ENCODE measurements around the gene PALD1.

PALD1 gene

DNA sequence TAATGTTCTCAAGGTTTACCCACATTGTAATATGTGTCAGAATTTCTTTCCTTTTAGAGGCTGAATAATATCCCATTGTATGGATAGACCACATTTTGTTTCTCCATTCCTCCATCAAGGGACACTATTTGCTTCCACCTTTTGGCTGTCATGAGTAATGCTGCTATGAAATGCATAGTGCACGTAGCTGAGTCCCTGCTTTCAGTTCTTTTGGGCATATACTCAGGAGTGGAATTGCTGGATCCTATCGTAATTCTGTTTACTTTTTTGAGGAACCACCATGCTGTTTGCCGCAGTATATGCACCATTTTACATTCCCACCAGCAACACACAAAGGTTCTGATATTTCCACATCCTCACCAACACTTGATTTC lies 64.0 kb downstream of the PALD1 start:
- WGBS (ENCODE audit: insufficient coverage, insufficient read length), result no CpG with 5 or more reads among the region's 3 CpGs

DNA sequence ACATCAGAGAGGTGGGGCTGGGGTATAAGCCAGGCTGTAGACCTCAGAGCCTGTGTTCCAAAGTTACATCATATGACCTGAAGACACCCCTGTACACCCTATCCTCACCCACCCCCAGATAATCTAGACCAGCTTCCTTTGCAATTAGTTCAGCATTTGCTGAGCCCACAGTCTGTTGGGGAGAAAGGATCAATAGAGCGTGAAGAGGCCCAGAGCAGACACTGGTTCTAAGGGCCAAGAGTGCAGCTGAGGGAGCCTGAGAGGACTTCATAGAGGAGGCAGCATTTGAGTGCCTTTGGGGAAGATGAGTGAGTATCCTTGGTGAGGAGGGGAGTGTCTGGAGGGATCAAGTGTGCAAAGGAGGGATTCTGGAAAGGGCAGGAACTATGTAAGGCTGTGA lies 65.3 kb downstream of the PALD1 start:
- H3K4me1 ChIP-seq (ENCODE audit: control insufficient read depth, insufficient read depth, low read length), result no peaks in the 10 kb centered on the region
- H3K4me3 ChIP-seq (ENCODE audit: low read length), result no peak overlapping the region
- H3K9me3 ChIP-seq (ENCODE audit: control insufficient read depth, insufficient read depth, low read length), result no peaks in the 10 kb centered on the region
- DNase-seq (ENCODE audit: low read depth, low spot score), result no peak
- no peaks in the 10 kb centered on the region for H3K27me3 ChIP-seq (ENCODE audit: control insufficient read depth, insufficient read depth, low read length)
- no CpG with 5 or more reads among the region's 1 CpG for WGBS (ENCODE audit: insufficient coverage, insufficient read length)
- H3K36me3 ChIP-seq (ENCODE audit: control insufficient read depth, insufficient read depth, low read length), result peaks cover 11% of the 10 kb centered on the region
- no peak overlapping the region for H3K27ac ChIP-seq (ENCODE audit: low read length)

More for the DNA sequence above, 64.0 kb downstream of the PALD1 start:
- no peak overlapping the region for H3K27ac ChIP-seq (ENCODE audit: low read length)
- no peaks in the 10 kb centered on the region for H3K27me3 ChIP-seq (ENCODE audit: control insufficient read depth, insufficient read depth, low read length)
- H3K36me3 ChIP-seq (ENCODE audit: control insufficient read depth, insufficient read depth, low read length), result peaks cover 11% of the 10 kb centered on the region
- no peak overlapping the region for H3K4me3 ChIP-seq (ENCODE audit: low read length)
- DNase-seq (ENCODE audit: low read depth, low spot score), result no peak
- H3K4me1 ChIP-seq (ENCODE audit: control insufficient read depth, insufficient read depth, low read length), result no peaks in the 10 kb centered on the region
- H3K9me3 ChIP-seq (ENCODE audit: control insufficient read depth, insufficient read depth, low read length), result no peaks in the 10 kb centered on the region

DNA sequence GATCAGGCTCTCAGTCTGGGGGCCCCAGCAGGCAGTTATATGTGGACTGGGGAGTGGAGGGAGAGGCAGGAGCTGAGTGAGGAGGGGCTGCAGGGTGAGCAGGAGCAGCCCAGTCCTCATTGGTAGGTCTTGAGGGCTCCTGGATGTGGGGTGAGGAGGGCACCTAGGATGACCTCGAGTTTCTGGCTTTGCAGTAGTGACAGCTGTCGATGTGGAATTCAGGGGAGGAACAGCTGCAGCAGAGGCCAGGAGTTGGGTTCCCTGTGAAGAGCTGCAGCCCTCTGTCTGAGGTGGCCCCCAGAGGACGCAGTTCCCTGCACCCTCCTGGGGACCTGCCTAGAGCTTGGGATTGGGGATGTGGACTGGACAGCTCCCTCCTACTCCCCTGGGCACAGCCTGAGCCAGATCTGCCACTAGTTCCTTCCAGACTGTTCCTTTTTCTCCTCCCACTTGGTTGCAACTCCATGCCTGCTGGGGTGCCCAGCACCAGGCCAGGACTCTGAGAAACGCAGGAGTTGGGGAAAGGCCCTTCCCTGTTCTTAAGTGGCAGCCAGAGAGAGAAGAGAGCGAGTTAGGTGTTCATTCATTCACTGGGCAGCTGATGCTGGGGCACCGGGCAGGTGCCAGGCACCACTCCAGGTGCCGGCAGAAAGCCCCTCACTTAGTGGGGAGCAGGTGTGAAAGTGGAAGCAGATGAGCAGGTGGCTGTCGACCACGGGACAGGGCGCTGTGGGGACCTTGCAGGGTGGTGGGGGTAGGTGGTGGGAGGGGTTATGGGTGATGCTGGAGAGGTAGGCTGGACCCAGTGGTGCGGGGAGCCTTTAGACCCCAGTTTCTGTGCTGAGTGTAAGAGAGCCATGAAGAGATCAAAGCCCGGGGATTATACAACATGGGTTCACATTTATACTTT lies 66.1 kb downstream of the PALD1 start:
- H3K27ac ChIP-seq (ENCODE audit: low read length), result no peak overlapping the region
- peaks cover 11% of the 10 kb centered on the region for H3K36me3 ChIP-seq (ENCODE audit: control insufficient read depth, insufficient read depth, low read length)
- no peak for DNase-seq (ENCODE audit: low read depth, low spot score)
- no peaks in the 10 kb centered on the region for H3K4me1 ChIP-seq (ENCODE audit: control insufficient read depth, insufficient read depth, low read length)
- no CpG with 5 or more reads among the region's 12 CpGs for WGBS (ENCODE audit: insufficient coverage, insufficient read length)
- no peak overlapping the region for H3K4me3 ChIP-seq (ENCODE audit: low read length)
- H3K9me3 ChIP-seq (ENCODE audit: control insufficient read depth, insufficient read depth, low read length), result no peaks in the 10 kb centered on the region
- H3K27me3 ChIP-seq (ENCODE audit: control insufficient read depth, insufficient read depth, low read length), result no peaks in the 10 kb centered on the region

DNA sequence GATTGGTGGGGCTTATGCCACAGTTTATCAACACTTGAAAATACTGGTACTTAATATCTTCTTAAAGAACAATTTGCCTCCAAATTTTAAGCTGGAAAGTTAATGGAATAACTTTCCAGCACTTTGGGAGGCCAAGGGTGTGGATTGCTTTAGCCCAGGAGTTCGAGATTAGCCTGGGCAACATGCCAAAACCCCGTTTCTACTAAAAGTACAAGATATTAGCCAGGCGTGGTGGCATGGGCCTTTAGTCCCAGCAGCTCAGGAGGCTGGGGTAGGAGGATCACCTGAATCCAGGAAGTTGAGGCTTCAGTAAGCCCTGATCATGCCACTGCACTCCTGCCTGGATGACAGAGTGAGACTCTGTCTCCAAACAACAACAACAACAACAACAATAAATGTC lies 68.0 kb downstream of the PALD1 start:
- H3K9me3 ChIP-seq (ENCODE audit: control insufficient read depth, insufficient read depth, low read length), result no peaks in the 10 kb centered on the region
- no peak overlapping the region for H3K4me3 ChIP-seq (ENCODE audit: low read length)
- H3K36me3 ChIP-seq (ENCODE audit: control insufficient read depth, insufficient read depth, low read length), result peaks cover 4% of the 10 kb centered on the region
- H3K27ac ChIP-seq (ENCODE audit: low read length), result no peak overlapping the region
- DNase-seq (ENCODE audit: low read depth, low spot score), result no peak
- no peaks in the 10 kb centered on the region for H3K4me1 ChIP-seq (ENCODE audit: control insufficient read depth, insufficient read depth, low read length)
- no CpG with 5 or more reads among the region's 3 CpGs for WGBS (ENCODE audit: insufficient coverage, insufficient read length)
- H3K27me3 ChIP-seq (ENCODE audit: control insufficient read depth, insufficient read depth, low read length), result no peaks in the 10 kb centered on the region

DNA sequence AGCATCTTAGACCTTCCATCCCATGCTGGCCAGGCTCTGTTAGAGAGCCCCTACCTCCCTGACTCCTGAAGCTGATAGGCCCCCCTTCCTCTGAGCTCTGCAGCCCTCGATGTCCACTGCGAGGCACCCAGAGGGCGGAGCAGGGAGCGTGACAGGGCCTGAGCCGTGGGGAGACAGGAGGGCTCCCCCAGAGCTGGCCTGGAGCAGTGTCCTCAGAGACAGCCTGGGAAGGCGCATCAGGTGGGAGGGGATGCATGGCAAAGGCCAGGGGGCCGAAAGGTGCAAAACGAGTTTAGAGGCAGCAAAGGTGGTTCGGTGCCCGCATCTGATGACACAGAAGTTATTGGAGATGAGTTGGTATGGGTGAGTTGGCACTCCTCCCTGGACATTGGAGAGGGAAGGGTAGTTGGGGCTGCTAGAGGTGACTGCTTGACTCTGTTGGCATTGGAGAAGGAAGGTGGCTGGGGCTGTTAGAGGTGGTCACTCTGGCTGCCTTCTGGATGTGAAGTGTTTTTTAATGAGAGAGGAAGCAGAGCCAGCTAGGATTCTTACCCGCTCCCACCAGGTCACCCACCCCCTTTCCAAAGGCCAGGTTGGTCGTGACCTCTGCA lies 70.9 kb downstream of the PALD1 start:
- no peak for DNase-seq (ENCODE audit: low read depth, low spot score)
- Histone ChIP-seq H3K9me3 (ENCODE audit: control insufficient read depth, insufficient read depth, low read length) (no peaks in the 10 kb centered on the region), H3K36me3 (ENCODE audit: control insufficient read depth, insufficient read depth, low read length) (no peaks in the 10 kb centered on the region; the same call in 1 of the 2 replicates), H3K27me3 (ENCODE audit: control insufficient read depth, insufficient read depth, low read length) (no peaks in the 10 kb centered on the region), H3K4me1 (ENCODE audit: control insufficient read depth, insufficient read depth, low read length) (no peaks in the 10 kb centered on the region), H3K27ac (ENCODE audit: low read length) (no peak overlapping the region), H3K4me3 (ENCODE audit: low read length) (no peak overlapping the region)
- no CpG with 5 or more reads among the region's 12 CpGs for WGBS (ENCODE audit: insufficient coverage, insufficient read length)

DNA sequence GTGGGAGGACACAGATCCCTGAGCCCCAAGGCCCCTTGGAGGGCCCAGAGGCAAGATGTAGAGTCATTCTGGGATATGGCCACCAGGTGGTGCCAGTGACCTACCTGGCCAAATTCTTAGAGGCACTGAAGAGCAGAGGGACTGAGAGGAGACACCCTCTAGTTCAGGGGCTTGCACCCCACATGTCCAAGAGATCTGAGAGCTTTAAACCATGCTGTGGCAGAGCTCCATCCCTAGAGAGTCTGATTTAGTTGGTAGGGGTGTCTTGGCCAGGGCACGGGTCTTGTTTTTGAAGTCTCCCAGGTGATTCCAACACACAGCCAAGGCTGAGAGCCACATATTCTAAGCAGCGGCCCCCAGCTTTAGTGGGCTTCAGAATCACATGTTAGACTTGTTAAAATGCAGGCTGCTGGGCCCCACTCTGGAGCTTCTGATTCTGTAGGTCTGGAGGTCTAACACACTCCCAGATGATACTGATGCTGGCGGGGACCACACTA lies 71.4 kb downstream of the PALD1 start:
- no peaks in the 10 kb centered on the region for H3K27me3 ChIP-seq (ENCODE audit: control insufficient read depth, insufficient read depth, low read length)
- no peak overlapping the region for H3K4me3 ChIP-seq (ENCODE audit: low read length)
- H3K36me3 ChIP-seq (ENCODE audit: control insufficient read depth, insufficient read depth, low read length), result no peaks in the 10 kb centered on the region; the same call in 1 of the 2 replicates
- no peak overlapping the region for H3K27ac ChIP-seq (ENCODE audit: low read length)
- H3K9me3 ChIP-seq (ENCODE audit: control insufficient read depth, insufficient read depth, low read length), result no peaks in the 10 kb centered on the region
- peak; percentile 57 for DNase-seq (ENCODE audit: low read depth, low spot score)
- no peaks in the 10 kb centered on the region for H3K4me1 ChIP-seq (ENCODE audit: control insufficient read depth, insufficient read depth, low read length)
- WGBS (ENCODE audit: insufficient coverage, insufficient read length), result no CpG with 5 or more reads among the region's 3 CpGs

DNA sequence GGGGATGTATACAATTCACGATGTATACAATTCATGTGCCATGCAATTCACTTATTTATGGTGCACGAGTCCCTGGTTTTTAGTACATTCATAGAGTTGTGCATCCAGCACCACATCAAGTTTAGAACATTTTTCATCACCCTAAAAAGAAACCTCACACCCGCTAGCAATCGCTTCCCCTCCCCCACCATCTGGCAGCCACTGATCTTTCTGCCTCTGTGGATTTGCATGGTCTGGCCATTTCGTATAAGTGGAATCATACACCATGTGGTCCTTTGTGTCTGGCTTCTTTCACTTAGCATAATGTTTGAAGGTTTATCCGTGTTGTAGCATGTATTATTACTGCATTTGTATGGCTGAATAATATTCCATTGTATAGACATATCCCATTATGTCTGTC lies 71.9 kb downstream of the PALD1 start:
- H3K4me1 ChIP-seq (ENCODE audit: control insufficient read depth, insufficient read depth, low read length), result no peaks in the 10 kb centered on the region
- H3K36me3 ChIP-seq (ENCODE audit: control insufficient read depth, insufficient read depth, low read length), result no peaks in the 10 kb centered on the region; the same call in 1 of the 2 replicates
- no peak overlapping the region for H3K4me3 ChIP-seq (ENCODE audit: low read length)
- WGBS (ENCODE audit: insufficient coverage, insufficient read length), result no CpG with 5 or more reads among the region's 6 CpGs
- no peak for DNase-seq (ENCODE audit: low read depth, low spot score)
- no peak overlapping the region for H3K27ac ChIP-seq (ENCODE audit: low read length)
- H3K9me3 ChIP-seq (ENCODE audit: control insufficient read depth, insufficient read depth, low read length), result no peaks in the 10 kb centered on the region
- H3K27me3 ChIP-seq (ENCODE audit: control insufficient read depth, insufficient read depth, low read length), result no peaks in the 10 kb centered on the region

DNA sequence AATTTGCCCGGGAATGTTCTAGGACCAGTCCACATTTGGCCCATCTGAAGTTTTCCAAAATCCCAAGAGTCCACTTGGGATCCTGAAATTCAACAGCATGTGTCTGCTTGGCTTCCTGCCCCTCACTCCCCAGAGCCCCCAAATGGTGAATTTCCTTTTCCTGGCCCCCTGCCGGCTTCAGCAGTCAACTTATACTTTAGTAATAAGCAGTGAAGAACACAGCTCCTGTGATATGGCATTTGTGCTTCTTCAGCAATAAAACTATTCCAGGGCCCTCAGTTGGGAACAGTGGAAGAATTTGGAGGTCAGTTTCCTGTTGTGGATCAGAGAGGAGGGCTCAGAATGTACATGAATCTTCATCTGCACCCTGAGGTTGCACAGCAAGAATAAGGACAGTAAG lies 72.9 kb downstream of the PALD1 start:
- Histone ChIP-seq H3K4me3 (ENCODE audit: low read length) (no peak overlapping the region), H3K36me3 (ENCODE audit: control insufficient read depth, insufficient read depth, low read length) (no peaks in the 10 kb centered on the region; the same call in 1 of the 2 replicates), H3K27ac (ENCODE audit: low read length) (no peak overlapping the region), H3K9me3 (ENCODE audit: control insufficient read depth, insufficient read depth, low read length) (no peaks in the 10 kb centered on the region), H3K4me1 (ENCODE audit: control insufficient read depth, insufficient read depth, low read length) (no peaks in the 10 kb centered on the region), H3K27me3 (ENCODE audit: control insufficient read depth, insufficient read depth, low read length) (no peaks in the 10 kb centered on the region)
- WGBS (ENCODE audit: insufficient coverage, insufficient read length), result no CpG with 5 or more reads among the region's 2 CpGs
- no peak for DNase-seq (ENCODE audit: low read depth, low spot score)

DNA sequence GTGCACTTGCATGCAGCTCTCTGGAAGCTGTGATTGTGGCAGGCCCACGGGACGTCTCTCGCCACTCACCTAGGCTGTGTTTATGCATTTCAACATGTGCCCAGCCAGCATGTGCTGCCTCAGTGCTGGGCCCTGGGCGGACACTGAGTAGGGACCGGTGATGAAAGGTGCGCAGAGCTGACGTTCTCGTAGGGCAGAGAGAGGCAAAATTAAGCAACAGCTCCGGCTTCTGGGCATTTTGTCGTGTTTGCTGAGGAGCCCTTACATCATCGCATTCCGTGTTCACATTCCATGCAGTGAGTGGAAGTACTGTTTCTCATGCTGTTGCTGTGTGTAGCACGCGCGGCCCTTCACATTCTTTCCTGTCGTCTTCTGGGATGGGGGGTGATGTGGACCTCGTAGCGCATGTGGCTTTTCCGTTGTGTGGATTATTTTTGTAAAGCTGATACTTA lies 73.4 kb downstream of the PALD1 start:
- Histone ChIP-seq H3K27me3 (ENCODE audit: control insufficient read depth, insufficient read depth, low read length) (no peaks in the 10 kb centered on the region), H3K4me3 (ENCODE audit: low read length) (no peak overlapping the region), H3K9me3 (ENCODE audit: control insufficient read depth, insufficient read depth, low read length) (no peaks in the 10 kb centered on the region), H3K36me3 (ENCODE audit: control insufficient read depth, insufficient read depth, low read length) (no peaks in the 10 kb centered on the region; the same call in 1 of the 2 replicates), H3K4me1 (ENCODE audit: control insufficient read depth, insufficient read depth, low read length) (no peaks in the 10 kb centered on the region), H3K27ac (ENCODE audit: low read length) (no peak overlapping the region)
- no CpG with 5 or more reads among the region's 19 CpGs for WGBS (ENCODE audit: insufficient coverage, insufficient read length)
- DNase-seq (ENCODE audit: low read depth, low spot score), result no peak

DNA sequence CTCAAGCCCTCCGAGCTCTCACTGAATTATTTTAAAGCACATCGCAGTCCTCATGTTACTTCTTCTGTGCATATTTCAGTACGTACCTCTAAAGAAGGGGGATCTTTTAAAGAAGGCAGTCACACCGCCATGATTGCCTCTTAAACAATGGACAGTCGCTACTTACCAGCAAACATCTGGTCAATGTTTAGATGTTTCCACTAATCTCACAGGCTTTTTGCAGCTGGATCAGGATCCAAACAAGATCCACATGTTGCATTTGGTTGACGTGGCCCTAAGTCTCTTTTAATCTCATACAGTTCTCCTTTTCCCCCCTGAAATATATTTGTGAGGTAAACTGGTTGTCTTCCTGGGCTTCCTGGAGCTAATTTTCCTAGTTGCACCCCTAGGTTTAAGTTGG lies 74.0 kb downstream of the PALD1 start:
- no peak for DNase-seq (ENCODE audit: low read depth, low spot score)
- H3K27ac ChIP-seq (ENCODE audit: low read length), result no peak overlapping the region
- H3K36me3 ChIP-seq (ENCODE audit: control insufficient read depth, insufficient read depth, low read length), result no peaks in the 10 kb centered on the region; the same call in 1 of the 2 replicates
- no CpG with 5 or more reads among the region's 6 CpGs for WGBS (ENCODE audit: insufficient coverage, insufficient read length)
- no peaks in the 10 kb centered on the region for H3K9me3 ChIP-seq (ENCODE audit: control insufficient read depth, insufficient read depth, low read length)
- no peak overlapping the region for H3K4me3 ChIP-seq (ENCODE audit: low read length)
- H3K27me3 ChIP-seq (ENCODE audit: control insufficient read depth, insufficient read depth, low read length), result no peaks in the 10 kb centered on the region
- no peaks in the 10 kb centered on the region for H3K4me1 ChIP-seq (ENCODE audit: control insufficient read depth, insufficient read depth, low read length)
